Nucleus accumbens (tissue), 56 donors: ENCODE measurements around the gene SOS2.
"Not testable (repeated sequence)": the region's sequence is repeated elsewhere in the genome, so short reads cannot be mapped to it uniquely, and the experiment has no call there.

Experiments used
- DNase-seq, 56 donors: peaks; one replicate each; lab custom pipeline; 2025; lab: John Stamatoyannopoulos, UW

The SOS2 gene

GRCh38 chr14:50229681-50230080 lies 1.7 kb downstream of the SOS2 start:
- no peak for DNase-seq

GRCh38 chr14:50228313-50228712 lies 3.1 kb downstream of the SOS2 start:
- DNase-seq: no peak

- peak in 1 of 56 donors; percentile 2 for DNase-seq
Measured at GRCh38 chr14:50225974-50226297, 5.4 kb downstream of the SOS2 start.

GRCh38 chr14:50225067-50225973 lies 6.1 kb downstream of the SOS2 start:
- DNase-seq: no peak

GRCh38 chr14:50222055-50222613 lies 9.2 kb downstream of the SOS2 start:
- no peak for DNase-seq

GRCh38 chr14:50218501-50218900 lies 12.9 kb downstream of the SOS2 start:
- DNase-seq: no peak

- no peak for DNase-seq
Measured at GRCh38 chr14:50215416-50215815, 16.0 kb downstream of the SOS2 start.

GRCh38 chr14:50213795-50214194 lies 17.6 kb downstream of the SOS2 start:
- no peak for DNase-seq

- DNase-seq: no peak
Measured at GRCh38 chr14:50212726-50213125, 18.7 kb downstream of the SOS2 start.

- no peak for DNase-seq
Measured at GRCh38 chr14:50210074-50210473, 21.3 kb downstream of the SOS2 start.

GRCh38 chr14:50198499-50198898 lies 32.9 kb downstream of the SOS2 start:
- no peak for DNase-seq

- no peak for DNase-seq
Measured at GRCh38 chr14:50191499-50191898, 39.9 kb downstream of the SOS2 start.

- no peak for DNase-seq
Measured at GRCh38 chr14:50186107-50186506, 45.3 kb downstream of the SOS2 start.

GRCh38 chr14:50173891-50174290 lies 57.5 kb downstream of the SOS2 start:
- DNase-seq: no peak

GRCh38 chr14:50171895-50172294 lies 59.5 kb downstream of the SOS2 start:
- no peak for DNase-seq

GRCh38 chr14:50167381-50167780 lies 64.0 kb downstream of the SOS2 start:
- DNase-seq: not testable (repeated sequence)

- no peak for DNase-seq
Measured at GRCh38 chr14:50156111-50156510, 75.3 kb downstream of the SOS2 start.

GRCh38 chr14:50148799-50149198 lies 82.6 kb downstream of the SOS2 start:
- no peak for DNase-seq

GRCh38 chr14:50139192-50139591 lies 92.2 kb downstream of the SOS2 start:
- no peak for DNase-seq

- no peak for DNase-seq
Measured at GRCh38 chr14:50127802-50128201, 103.6 kb downstream of the SOS2 start.

GRCh38 chr14:50123062-50123461 lies 108.3 kb downstream of the SOS2 start:
- peak in 1 of 56 donors; percentile 8 for DNase-seq

GRCh38 chr14:50122291-50122690 lies 109.1 kb downstream of the SOS2 start:
- DNase-seq: no peak
